Fibroblast of villous mesenchyme (primary cell): Measurements from ENCODE around the gene FUT8. TPM values are rescaled to one million over a fixed set of nuclear protein-coding genes. Genes with fewer than 3 reads are reported as not detected.

Source experiments
- DNase-seq: peaks from one replicate; pipeline ENCODE4 v3.0.0-alpha.2; 2010; ENCODE audit warnings: low read depth
- H3K4me3 ChIP-seq: 2 replicates; pipeline ENCODE4 v1.5.1; 2011; ENCODE audit warnings: low read depth, mild to moderate bottlenecking, low read length
- CTCF ChIP-seq: IDR thresholded peaks from 2 replicates; pipeline ENCODE4 v1.5.1; 2012; ENCODE audit warnings: low read depth, mild to moderate bottlenecking, low read length; ENCODE audit not compliant: insufficient read depth
- total RNA-seq: library from RNA; depleted of rRNA; stranded (reverse); fragments of >200 nt; gene quantifications from 2 replicates; pipeline ENCODE4 v1.2.3, GENCODE V29; 2012

The FUT8 gene
- total RNA-seq, 1 donor: 120 TPM

DNA sequence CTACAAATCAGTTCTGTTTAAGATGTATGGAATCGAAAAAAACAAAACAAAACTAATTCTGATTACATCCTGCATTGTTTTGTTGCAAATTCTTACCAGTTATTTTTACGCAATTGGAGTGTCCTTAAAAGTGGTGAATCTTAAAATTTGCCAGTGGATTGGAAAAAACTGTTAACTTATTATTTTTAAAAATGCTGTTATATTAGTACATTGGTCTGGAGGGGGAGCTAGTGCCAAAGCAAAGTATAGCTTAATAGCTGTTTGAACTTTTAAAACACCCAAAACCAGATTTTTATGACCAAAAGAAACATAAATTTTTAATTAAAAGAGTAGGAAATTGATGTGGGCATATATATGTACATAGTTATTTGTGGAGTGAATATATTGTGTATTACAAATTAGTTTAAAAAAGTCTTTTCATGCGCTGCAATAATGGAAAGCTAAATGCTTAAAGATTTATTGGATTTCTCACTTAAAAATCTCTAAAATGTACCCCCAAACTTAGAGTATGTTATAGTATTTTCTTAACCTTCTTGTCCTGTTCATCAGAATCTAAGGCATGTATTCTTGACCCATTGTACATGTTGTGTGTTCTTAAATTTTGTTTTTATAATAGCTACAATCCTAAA lies 2.5 kb downstream of the FUT8 start:
- TF ChIP-seq CTCF: peak; percentile 57
- peak; percentile 51 for DNase-seq
- H3K4me3 ChIP-seq: no peak overlapping the region

GRCh38 chr14:65415613-65416012 lies 3.1 kb downstream of the FUT8 start:
- DNase-seq: no peak
- no peak overlapping the region for H3K4me3 ChIP-seq
- TF ChIP-seq CTCF: no peak

DNA sequence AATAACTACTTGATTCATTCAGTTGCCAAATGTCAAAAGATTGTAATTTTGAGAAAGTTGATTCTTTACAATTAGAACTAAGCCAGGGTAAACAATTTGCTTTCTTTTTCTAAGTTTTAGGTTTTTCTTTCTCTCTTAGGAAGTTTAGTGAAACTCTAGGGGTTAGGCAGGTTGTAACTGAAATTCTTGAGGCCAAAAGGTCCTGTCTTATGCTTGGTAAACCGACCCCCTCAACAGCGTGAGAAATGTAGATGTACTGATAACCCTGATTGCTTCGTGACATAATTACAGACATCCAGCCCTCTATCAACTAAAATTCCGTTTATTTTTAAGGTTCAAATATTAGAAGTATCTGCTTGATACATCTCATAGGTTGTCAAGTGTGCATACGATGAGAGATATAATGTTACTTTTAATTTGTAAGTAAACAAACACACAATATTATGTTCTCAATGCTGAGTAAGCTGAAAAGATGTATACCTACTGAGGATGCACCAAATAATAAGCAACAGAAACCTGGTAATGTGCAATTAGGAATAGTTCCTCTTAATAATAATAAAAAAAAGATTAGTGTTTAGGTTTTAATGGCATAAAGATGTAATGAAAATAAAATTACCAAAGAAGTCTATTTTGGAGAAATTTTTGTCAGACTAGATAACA lies 7.2 kb downstream of the FUT8 start:
- no peak for TF ChIP-seq CTCF
- H3K4me3 ChIP-seq: no peak overlapping the region
- no peak for DNase-seq

DNA sequence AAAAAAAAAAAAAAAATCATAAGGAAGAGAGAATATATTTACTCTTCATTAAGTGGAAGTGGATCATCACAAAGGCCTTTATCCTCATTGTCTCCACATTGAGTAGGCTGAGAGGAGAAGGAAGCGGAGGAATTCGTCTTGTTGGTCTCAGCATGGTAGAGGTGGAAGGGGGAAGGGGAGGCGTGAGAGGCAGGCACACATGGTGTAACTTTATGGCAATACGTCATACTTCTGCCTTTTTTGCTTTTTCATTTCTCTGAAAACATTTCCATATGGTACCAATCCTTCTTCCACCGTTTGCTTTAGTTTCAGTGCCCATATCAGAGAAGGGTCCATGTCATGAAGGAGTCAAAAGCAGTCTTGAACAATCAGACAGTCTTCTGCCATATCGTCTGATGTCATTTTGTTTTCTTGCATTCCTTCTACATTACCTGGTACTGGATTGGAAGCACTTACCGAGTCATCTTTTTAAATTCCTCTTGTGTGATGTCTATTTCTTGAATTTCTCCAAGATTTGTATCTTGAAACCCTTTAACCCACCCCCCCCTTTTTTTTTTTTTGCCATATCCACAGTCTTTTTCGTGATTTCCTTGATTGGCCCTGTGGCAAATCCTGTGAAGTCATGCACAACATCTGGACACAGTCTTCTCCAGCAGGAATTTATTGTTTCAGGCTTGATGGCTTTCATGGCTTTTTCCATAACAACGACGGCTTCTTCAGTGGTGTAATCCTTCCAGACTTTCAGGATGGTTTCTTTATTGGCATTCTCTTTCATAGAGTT lies 8.9 kb downstream of the FUT8 start:
- H3K4me3 ChIP-seq: no peak overlapping the region
- peak; percentile 63 for DNase-seq
- no peak for TF ChIP-seq CTCF

GRCh38 chr14:65422088-65422834 lies 9.7 kb downstream of the FUT8 start:
- H3K4me3 ChIP-seq: no peak overlapping the region
- no peak for TF ChIP-seq CTCF
- DNase-seq: no peak

- no peak overlapping the region for H3K4me3 ChIP-seq
- no peak for TF ChIP-seq CTCF
- DNase-seq: no peak
Observed at GRCh38 chr14:65423982-65424381, 11.5 kb downstream of the FUT8 start.
